Measurements from ENCODE around the gene ENC1.

ENC1 gene

GRCh38 chr5:74595143-74595925, 45.2 kb downstream of the ENC1 start:
- no peak for TF ChIP-seq CTCF (IDR thresholded peaks at IDR 0.05; ENCODE audit: low read depth, low read length, missing control alignments)
- no peak for DNase-seq (ENCODE audit: low read depth)
- no peak overlapping the region for H3K4me3 ChIP-seq (ENCODE audit: low read depth, low read length)

- H3K4me3 ChIP-seq (ENCODE audit: low read depth, low read length): no peak overlapping the region
- TF ChIP-seq CTCF (IDR thresholded peaks at IDR 0.05; ENCODE audit: low read depth, low read length, missing control alignments): no peak
- no peak for DNase-seq (ENCODE audit: low read depth)
Observed at GRCh38 chr5:74594137-74595040, 46.1 kb downstream of the ENC1 start.

- TF ChIP-seq CTCF (IDR thresholded peaks at IDR 0.05; ENCODE audit: low read depth, low read length, missing control alignments): no peak
- no peak overlapping the region for H3K4me3 ChIP-seq (ENCODE audit: low read depth, low read length)
- no peak for DNase-seq (ENCODE audit: low read depth)
Observed at GRCh38 chr5:74589204-74590056, 51.1 kb downstream of the ENC1 start.

- DNase-seq (ENCODE audit: low read depth): no peak
- H3K4me3 ChIP-seq (ENCODE audit: low read depth, low read length): no peak overlapping the region
- TF ChIP-seq CTCF (IDR thresholded peaks at IDR 0.05; ENCODE audit: low read depth, low read length, missing control alignments): no peak
Observed at GRCh38 chr5:74588415-74588814, 52.1 kb downstream of the ENC1 start.

- DNase-seq (ENCODE audit: low read depth): no peak
- TF ChIP-seq CTCF (IDR thresholded peaks at IDR 0.05; ENCODE audit: low read depth, low read length, missing control alignments): no peak
Observed at GRCh38 chr5:74587890-74588289, 52.6 kb downstream of the ENC1 start.

GRCh38 chr5:74587300-74587699, 53.2 kb downstream of the ENC1 start:
- no peak for DNase-seq (ENCODE audit: low read depth)
- no peak for TF ChIP-seq CTCF (IDR thresholded peaks at IDR 0.05; ENCODE audit: low read depth, low read length, missing control alignments)
- no peak overlapping the region for H3K4me3 ChIP-seq (ENCODE audit: low read depth, low read length)

More at GRCh38 chr5:74587890-74588289, 52.6 kb downstream of the ENC1 start:
- no peak overlapping the region for H3K4me3 ChIP-seq (ENCODE audit: low read depth, low read length)

All from GM12864 (cell line).